T follicular helper cell (primary cell): Measurements from ENCODE around the gene ANKHD1.
A peak's percentile ranks its signal among the peaks of the same experiment; 100 is the strongest.

Experiments used
- DNase-seq: peaks from one replicate; pipeline ENCODE4 v3.0.0-alpha.2; 2020; ENCODE audit warnings: low read depth

ANKHD1 gene

DNA sequence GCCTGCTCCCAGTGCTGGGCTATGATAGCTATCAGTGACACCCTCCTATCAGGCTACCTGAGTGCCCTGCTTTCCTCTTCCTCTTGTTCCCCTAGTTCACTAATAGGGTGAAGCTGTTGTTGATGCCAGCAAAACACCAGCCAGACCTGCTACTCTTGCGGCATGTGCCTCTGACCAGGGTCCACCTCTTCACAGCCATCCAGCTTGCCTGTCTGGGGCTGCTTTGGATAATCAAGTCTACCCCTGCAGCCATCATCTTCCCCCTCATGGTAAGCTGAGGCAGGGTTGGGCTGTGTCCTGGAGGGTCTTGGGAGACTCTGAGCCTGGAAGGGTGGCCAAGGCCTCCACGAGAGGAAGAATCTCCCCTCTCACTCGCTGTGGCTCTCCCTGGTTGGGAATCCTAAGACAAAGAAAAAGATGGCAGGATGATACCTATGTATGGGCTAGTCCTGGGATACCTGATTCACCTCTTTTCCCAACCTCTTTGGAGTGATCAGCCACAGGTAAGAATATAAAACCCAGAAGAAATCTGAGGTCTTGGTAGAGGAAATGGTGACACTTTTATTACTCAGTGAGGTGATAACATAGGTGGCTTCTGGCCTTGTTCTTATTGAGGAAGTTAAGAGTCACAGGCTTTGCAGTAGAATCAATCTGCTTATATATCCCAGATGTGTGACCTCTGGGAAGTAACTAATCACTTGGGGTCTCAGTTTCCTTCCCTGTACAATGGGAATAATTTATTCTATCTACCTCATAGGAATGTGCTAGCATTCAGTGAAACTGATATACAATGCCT lies 30.1 kb upstream of the ANKHD1 start:
- DNase-seq: no peak

DNA sequence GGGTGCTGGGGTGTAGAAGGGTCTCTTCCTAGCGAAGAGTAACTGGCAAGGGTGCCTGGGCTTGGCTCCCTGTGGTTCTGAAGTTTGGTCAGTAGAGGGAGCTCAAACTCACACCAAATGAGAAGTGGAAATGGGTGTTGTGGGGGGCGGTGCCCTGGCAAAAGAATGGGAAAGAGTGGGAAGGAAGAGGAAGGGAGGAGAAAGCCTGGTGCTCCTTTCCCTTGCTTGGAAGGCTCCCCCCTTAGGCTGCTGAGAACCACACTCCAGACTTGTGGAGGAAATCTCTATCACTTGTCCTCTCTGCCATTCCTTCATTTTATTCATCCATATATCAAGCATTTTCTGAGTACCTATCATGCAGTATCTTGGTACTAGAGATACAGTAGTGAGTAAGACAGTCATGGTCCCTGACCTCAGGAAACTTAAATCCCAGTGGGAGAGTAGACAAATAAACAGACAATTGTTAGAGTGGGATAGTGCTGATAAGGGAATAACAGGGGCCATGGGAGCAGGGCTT lies 28.6 kb upstream of the ANKHD1 start:
- DNase-seq: peak; percentile 9

DNA sequence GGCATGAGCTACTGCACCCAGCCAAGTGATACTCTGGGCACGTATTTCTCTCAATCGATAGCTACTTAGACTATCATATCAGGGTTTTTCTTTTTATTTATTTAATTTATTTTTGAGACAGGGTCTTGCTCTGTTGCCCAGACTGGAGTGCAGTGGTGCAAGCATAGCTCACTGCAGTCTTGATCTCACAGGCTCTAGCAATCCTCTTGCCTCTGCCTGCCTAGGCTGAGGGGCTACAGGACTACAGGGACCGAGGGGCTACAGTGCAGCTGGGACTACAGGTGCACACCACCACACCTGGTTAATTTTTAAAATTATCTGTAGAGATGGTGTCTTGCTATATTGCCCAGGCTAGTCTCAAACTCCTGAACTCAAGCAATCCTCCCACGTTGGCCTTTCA lies 20.3 kb upstream of the ANKHD1 start:
- DNase-seq: no peak

DNA sequence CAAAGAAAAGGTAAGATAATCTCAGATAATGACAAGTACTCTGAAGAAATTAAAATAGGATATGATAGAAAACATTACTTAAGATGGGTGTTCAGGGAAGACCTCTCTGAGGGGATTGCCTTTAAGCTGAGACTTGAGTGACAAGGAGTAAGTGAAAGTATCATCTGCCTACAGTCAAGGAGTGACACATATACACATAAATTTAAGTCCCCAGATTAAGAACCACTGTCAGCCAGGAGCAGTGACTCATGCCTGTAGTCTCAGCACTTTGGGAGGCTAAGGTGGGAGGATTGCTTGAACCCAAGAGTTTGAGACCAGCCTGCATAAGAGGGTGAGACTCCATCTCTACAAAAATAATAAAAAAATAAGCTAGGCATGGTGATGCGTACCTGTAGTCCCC lies 19.7 kb upstream of the ANKHD1 start:
- no peak for DNase-seq

DNA sequence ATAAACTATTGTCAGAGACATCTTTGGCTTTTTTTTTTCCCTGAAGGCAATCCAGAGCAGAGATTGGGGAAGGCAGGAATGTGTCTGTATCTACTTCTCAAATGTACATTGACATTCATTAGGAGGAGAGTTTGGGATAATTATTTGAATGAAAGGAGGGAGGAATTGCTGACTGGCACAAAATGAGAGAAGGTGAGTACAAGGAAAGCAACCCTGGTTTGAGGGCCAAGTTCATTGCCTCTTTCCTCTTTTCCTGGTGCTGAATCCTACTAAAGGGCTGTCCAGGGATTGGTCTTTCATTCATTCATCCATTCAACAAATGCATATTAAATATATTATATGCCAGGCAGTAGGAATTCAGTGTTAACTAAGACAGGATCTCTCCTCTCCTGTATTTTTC lies 18.8 kb upstream of the ANKHD1 start:
- no peak for DNase-seq

DNA sequence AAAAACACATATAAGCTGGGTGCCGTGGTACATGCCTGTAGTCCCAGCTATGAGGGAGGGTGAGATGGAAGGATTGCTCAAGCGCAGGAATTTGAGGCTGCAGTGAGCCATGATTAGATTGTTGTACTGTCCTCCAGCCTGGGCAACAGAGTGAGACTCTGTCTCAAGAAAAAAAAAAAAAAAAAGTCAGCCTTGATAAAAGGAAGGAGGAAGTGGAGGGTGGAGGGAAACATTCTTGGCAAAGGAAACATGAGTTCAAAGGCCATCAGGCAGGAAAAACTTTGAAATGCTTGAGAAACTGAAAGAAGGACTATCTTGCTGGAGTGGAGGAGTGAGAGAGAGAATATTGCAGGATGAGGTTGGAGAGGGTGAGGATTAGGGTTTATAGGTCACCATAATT lies 18.3 kb upstream of the ANKHD1 start:
- no peak for DNase-seq

DNA sequence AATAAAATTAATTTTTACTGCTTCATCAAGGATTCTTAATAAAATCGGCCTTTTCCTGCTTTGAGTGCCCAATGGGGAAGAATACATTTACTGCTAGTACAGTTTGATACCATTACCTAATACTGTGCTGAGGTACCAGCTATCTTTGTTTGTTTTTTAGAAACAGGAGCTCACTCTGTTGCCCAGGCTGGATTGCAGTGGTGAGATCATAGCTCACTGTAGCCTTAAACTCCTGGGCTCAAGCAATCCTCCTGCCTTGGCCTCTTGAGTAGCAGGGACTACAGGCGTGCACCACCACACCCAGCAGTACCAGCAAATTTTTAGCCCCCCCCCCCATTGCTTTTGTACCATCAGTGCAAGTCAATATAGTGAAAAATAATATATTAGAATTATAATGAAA lies 13.6 kb upstream of the ANKHD1 start:
- no peak for DNase-seq

DNA sequence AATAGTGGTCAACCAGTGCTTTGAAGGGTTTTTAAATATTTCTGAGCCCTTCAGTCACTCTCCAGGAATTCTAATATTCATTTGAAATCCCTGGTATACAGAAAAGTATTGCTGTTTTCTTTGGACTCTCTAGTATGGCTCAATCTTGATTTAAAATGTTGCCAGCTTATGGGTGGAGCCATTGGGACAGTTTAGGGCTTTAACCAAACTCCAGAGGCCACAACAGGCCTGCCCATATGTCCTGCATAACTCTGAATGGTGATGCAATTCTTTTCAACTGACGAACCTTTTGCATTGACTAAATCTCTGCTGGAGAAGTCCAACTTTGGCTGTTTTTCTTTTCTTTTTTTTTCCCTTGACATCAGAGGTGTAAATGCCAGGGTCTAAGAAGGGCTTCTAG lies 10.3 kb upstream of the ANKHD1 start:
- DNase-seq: no peak

DNA sequence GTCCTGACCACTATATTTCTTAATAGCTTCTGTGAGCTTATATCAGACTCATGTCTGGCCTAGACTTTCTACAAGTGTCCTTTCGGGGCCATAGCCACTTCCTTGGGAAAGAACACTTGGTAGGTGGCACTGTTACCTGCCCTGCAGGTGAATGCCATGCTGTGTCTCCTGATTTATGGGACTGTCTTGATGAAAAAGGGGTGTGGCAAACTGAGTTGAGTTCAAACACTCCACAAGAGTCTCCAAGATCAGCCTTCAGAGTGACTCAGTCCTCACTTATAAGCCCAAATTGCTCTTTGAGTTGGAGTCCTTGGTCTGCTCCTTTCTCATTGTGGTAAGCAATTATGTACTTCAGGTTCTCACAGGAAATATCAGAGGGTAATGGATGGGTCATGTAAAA lies 9.9 kb upstream of the ANKHD1 start:
- no peak for DNase-seq

DNA sequence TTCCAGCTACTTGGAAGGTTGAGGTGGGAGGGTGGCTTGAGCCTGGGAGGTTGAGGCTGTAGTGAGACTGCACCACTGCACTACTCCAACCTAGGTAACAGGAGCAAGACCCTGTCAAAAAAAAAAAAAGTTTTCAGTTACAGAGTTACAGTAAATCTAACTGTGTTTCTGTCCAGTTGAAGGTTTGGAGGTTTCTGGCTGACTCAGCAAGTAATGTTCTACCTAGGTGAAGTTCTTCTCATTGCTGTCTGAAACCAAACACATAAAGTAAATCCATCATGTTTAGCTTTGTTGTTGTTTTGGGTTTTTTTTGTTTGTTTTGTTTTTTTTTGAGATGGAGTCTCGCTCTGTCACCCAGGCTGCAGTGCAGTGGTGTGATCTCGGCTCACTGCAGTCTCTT lies 7.9 kb upstream of the ANKHD1 start:
- DNase-seq: no peak

DNA sequence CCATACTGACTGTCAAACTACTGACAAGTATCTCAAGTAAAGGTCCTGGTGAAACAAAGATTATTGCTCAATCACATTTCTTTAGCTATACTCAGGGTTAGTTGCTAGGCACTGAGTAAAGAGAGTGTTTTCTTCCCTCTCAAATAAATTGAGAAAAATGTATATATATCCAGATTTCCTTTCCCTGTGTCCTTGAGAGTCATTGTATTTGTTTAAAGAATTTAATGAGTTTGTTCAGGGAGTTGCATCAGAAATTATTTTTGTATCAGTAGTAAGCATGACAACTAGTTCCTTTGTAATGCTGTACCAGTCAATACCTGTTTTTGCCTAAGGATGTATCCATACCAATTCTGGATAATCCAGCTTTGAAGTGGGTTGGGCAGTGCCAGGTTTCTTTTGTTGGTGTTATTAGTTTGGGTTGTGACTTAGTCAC lies 3.2 kb upstream of the ANKHD1 start:
- DNase-seq: no peak

DNA sequence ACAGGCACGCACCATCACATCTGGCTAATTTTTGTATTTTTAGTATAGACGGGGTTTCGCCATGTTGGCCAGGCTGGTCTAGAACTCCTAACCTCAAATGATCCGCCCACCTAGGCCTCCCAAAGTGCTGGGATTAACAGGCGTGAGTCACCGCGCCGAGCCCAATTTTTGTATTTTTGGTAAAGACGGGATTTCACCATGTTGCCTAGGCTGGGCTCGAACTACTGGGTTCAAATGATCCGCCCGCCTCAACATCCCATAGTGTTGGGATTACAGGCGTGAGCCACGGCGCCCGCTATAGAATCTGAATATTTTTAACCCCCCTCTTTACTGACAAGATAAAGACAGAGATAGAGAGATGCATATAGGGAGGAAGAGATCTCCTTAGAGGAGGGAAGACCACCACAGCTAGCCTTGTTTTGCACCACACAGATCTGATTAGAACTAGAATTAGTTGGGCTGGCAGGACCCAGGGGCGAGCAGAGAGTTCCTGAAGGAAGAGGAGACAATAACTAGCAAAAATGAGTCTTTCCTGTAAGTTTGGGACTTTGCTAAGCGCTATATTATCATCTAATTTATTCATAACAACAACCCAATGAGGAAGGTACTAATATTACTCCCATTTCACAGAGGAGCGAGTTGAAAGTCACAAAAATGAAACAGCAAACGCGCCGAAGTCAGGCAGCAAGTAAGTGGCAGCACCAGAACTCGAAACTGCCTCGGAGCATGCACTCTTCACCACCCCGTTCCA lies 1.5 kb upstream of the ANKHD1 start:
- no peak for DNase-seq

DNA sequence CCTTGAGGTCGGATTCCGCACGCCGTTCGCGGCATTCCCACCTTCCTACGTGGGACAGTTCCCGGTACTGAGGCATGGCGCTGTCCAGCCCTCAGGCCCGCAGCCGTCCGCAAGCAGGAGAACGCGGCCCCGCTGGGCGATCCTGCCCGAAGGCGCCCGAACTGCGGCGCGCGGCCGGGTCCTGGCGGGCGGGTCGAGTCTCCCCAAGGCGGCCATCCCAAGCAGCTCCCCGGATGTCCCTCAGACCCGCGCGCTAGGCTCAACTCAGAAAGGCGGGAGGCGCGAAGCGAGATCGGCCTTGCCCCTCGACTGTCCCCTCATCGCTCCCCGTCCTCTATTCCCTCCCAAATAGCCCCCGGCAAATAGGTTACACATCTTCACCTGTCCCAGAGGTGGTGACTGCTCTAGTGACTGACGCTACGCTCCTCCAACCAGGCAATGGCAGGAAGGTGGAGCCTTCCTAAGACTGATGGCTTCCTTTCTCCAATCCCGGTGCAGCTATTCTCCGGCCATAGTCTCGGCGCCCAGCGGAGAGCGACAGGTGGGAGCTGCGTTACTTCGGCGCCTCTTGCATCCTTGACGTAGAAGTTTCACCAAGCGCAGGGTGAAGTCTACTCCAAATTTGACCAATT lies 787 bp upstream of the ANKHD1 start:
- DNase-seq: peak; percentile 83

DNA sequence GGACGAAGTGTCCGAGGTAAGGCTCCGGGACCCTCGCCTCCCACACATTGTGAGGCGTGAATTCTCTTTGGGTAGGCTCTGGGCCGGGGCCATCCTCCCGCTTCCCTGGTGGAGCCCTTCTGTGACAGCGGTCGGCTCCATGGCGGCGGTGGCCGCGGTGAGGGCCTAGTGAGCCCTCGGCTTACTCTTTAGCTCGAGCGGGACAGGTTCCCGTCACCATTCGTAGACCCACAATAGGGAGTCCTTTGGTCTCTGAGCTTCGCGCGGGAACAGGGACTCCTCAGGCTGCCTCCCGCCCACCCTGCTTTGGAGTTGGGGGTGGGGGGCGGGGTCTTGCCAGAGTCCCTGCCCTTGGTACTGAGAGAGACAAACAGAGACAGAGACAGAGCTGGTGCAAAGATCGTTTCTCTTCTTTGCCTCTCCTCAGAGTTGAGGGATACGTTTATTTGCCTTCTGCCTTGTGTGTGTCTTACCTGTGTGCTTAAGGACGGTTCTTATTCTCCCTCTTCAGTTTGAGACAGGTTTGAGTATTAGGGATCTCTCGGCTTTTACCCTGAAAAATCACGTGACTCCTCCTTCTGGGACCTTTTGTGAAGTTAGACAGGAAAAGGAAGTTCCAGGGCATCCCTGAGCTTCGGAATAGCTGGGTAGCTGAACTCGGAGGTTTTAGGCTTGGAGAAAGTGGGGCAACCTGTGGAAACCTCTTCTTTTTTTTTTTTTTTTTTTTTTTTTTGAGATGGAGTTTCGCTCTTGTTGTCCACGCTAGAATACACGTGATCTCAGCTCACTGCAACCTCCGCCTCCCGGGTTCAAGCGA lies 833 bp downstream of the ANKHD1 start:
- DNase-seq: peak; percentile 39

DNA sequence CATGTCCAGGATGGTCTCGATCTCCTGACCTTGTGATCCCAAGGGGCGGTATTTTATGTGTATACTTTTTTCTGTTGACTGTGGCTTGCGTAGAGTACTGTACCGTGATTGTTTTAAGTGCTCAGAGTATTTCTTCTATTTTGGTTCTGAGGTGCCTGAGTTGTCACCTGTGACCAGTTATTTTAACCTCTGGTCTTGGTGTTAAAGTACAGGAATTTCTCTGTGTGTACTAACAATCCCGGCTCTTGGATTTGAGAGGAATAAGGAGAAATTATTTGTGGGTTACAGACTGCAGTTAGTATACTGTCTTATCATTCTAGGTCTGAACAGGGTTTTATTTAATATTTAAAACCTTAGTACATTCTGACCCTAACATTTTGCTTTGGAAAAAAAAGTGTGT lies 2.0 kb downstream of the ANKHD1 start:
- DNase-seq: no peak

DNA sequence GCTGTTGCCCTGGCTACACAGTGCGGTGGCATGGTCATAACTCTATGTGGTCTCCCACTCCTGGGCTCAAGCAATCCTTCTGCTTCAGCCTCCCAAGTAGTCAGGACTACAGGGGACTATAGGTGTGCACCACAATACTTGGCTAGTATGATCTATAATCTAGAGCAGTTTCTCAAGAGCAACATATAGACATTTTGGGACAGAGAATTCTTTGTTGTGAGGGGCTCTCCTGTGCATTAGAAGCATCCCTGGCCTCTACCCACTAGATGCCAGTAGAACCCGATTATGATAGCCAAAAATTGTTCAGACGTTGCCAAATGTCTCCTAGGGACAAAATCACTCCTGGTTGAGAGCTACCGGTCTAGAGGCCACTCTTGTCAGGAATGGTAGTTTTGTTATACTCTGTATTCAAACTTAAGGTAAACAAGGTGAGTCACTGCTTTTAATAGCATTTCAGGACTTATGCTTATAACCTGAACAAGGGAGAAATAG lies 7.2 kb downstream of the ANKHD1 start:
- no peak for DNase-seq

DNA sequence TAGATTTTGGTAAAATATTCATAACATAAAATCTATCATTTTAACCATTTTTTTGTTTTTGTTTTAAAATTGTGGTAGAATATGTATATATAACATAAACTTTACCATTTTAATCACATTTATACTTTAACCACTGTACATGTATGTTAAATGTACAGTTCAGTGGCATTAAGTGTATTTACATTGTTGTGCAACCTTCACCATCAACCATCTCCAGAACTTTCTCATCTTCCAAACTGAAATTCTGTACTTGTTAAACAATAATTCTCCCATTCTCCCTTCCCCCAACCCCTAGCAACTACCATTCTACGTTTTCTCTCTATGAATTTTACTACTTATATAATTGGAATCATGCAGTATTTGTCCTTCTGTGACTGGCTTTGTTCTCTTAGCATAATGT lies 11.6 kb downstream of the ANKHD1 start:
- no peak for DNase-seq

DNA sequence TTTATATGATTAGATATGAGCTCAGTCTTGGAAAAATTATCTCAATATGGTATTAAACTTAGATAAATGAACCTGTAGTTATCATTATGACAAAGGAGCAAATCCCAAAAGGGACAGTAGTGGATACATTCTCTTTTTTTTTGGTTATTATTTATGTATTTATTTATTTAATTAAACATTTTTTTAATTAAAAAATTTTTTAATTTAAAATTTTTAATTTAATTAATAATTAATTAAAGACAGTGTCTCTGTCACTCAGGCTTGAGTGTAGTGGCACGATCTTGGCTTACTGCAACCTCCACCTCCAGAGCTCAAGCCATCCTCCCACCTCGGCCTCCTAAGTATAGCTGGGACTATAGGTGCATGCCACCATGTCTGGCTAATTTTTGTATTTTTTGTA lies 15.6 kb downstream of the ANKHD1 start:
- DNase-seq: no peak

DNA sequence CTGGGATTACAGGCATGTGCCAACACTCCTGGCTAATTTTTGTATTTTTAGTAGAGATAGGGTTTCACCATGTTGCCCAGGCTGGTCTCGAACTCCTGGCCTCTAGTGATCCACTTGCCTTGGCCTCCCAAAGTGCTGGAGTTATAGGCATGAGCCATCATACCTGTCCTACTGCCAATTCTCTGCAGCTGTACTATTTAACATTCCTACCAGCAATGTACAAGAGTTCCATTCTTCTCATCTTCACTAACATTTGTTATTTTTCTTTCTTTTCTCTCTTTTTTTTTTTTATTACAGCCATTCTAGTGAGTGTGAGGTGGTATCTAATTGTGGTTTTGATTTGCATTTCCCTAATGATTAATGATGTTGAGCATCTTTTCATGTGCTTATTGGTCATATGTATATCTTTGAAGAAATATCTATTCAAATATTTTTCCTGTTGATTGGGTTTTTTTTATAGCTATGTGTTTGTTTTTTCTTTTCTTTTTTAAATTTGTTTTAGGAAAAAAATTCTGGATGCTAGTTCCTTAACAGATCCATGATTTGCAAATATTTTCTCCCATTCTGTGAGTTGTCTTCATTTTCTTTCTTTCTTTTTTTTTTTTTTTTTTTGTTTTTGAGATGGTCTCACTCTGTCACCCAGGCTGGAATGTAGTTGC lies 17.4 kb downstream of the ANKHD1 start:
- DNase-seq: no peak

DNA sequence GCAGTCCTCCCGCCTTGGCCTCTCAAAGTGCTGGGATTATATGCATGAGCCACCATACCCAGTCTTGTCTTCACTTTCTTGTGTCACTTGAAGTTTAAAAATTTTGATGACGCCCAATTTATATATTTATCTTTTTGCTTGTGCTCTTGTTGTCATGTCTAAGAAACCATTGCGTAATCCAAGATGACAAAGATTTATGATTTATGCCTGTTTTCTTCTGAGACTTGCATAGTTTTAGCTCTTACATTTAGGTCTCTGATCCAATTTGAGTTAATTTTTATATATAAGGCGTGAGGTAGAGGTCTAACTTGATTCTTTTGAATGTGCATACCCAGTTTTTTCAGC lies 18.6 kb downstream of the ANKHD1 start:
- no peak for DNase-seq

DNA sequence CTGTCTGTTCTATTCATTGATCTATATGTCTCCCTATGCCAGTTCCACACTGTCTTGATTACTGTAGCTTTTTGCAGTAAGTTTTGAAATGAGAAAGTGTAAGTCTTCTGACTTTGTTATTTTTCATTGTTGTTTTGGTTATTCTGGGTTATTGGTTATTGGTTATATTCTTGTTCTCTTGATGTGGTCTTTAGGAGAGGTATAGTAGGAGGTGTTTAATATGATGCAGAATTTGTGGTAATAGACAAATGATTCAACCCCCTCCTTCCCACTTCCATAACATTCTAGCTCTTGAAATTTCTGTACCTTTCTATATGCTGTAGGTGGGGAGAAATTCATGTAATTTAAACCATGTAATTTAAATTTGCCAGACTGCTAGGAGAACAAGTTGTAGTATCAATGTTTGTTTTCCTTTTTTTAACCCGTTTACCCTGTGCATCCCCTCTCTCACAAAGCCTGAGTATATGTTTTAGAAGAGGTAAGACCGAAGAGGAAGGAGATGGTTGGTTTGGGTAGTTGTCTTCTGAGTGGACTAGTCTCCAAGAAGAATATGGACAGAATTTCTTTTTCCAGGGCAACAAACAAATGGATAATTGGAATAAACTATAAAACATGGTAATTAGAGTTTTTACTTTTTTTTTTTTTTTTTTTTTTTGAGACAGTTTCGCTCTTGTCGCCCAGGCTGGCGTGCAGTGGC lies 19.2 kb downstream of the ANKHD1 start:
- DNase-seq: no peak
